ENCODE data around the gene CCDC6. TPM values are rescaled to one million over a fixed set of nuclear protein-coding genes. Genes with fewer than 3 reads are reported as not detected.

CCDC6 gene
- total RNA-seq, 2 donors from 2014 or later: 48.1 to 65.0 TPM

- WGBS: 30% methylated on average over 5 of the region's 5 CpGs
- Histone ChIP-seq H3K36me3 (no peaks in the 10 kb centered on the region), H3K27me3 (replicated peaks; ENCODE audit: insufficient read depth) (no peaks in the 10 kb centered on the region), H3K9me3 (no peaks in the 10 kb centered on the region), H3K4me1 (replicated peaks) (peaks cover 4% of the 10 kb centered on the region), H3K4me3 (no peak overlapping the region), H3K27ac (no peak overlapping the region)
- DNase-seq (ENCODE audit: low spot score): peak; percentile 50
- intact Hi-C loops (cut with DNase I): loop anchor here (10.0 kb wide), 1 partner anchor 340 kb away; no protein-coding TSS in a partner anchor
- TF ChIP-seq CTCF (IDR thresholded peaks at IDR 0.05) (peak in 3 of 4 experiments; percentile 30 to 59 (median 55)), POLR2AphosphoS5 (IDR thresholded peaks at IDR 0.05) (peak; percentile 23), POLR2A (IDR thresholded peaks at IDR 0.05) (no peak)
Observed at GRCh38 chr10:59865101-59865500, 41.3 kb downstream of the CCDC6 start.

GRCh38 chr10:59864141-59864962 is 42.0 kb downstream of the CCDC6 start:
- no peak overlapping the region for H3K27ac ChIP-seq

GRCh38 chr10:59859570-59859969 is 46.8 kb downstream of the CCDC6 start:
- no peak overlapping the region for H3K4me3 ChIP-seq
- WGBS: 98% methylated on average over 6 of the region's 6 CpGs
- intact Hi-C loops (cut with DNase I): no loop called here
- H3K27ac ChIP-seq: no peak overlapping the region
- H3K9me3 ChIP-seq: no peaks in the 10 kb centered on the region
- H3K27me3 ChIP-seq (replicated peaks; ENCODE audit: insufficient read depth): no peaks in the 10 kb centered on the region
- DNase-seq (ENCODE audit: low spot score): no peak
- H3K4me1 ChIP-seq (replicated peaks): no peaks in the 10 kb centered on the region
- TF ChIP-seq CTCF (IDR thresholded peaks at IDR 0.05) (no peak), POLR2A (IDR thresholded peaks at IDR 0.05) (no peak), POLR2AphosphoS5 (IDR thresholded peaks at IDR 0.05) (no peak)
- H3K36me3 ChIP-seq: no peaks in the 10 kb centered on the region

More at GRCh38 chr10:59864141-59864962, 42.0 kb downstream of the CCDC6 start:
- Histone ChIP-seq H3K9me3 (no peaks in the 10 kb centered on the region), H3K36me3 (no peaks in the 10 kb centered on the region), H3K4me3 (no peak overlapping the region), H3K27me3 (replicated peaks; ENCODE audit: insufficient read depth) (no peaks in the 10 kb centered on the region), H3K4me1 (replicated peaks) (peaks cover 4% of the 10 kb centered on the region)
- intact Hi-C loops (cut with DNase I): loop anchor here (10.0 kb wide), 1 partner anchor 340 kb away; no protein-coding TSS in a partner anchor
- no peak for DNase-seq (ENCODE audit: low spot score)
- WGBS: 53% methylated on average over 5 of the region's 5 CpGs
- TF ChIP-seq POLR2AphosphoS5 (IDR thresholded peaks at IDR 0.05) (no peak), CTCF (IDR thresholded peaks at IDR 0.05) (no peak), POLR2A (IDR thresholded peaks at IDR 0.05) (no peak)

DNA sequence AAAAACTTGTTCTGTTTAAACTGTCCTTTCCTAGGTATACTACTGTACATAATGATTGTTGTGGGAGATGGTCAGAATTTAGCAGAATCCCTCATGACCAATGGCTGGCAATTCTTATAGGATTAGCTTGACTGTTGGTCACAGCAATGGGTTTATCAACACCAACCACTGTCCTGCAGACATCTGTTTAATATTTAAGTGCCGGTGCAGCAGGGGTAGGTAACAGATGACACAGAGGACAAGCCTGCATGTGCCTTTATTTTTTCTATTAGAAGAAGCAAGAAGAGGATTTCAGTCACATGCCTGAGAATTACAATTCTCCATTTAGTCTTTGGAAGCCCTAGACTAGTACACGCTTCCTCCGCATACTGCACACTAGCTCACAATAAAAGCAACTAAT is 48.4 kb downstream of the CCDC6 start:
- no peaks in the 10 kb centered on the region for H3K27me3 ChIP-seq (replicated peaks; ENCODE audit: insufficient read depth)
- no peak for DNase-seq (ENCODE audit: low spot score)
- intact Hi-C loops (cut with DNase I): no loop called here
- TF ChIP-seq POLR2AphosphoS5 (IDR thresholded peaks at IDR 0.05) (no peak), POLR2A (IDR thresholded peaks at IDR 0.05) (no peak), CTCF (IDR thresholded peaks at IDR 0.05) (no peak)
- no peak overlapping the region for H3K27ac ChIP-seq
- no peak overlapping the region for H3K4me3 ChIP-seq
- H3K36me3 ChIP-seq: no peaks in the 10 kb centered on the region
- WGBS: 95% methylated on average over 3 of the region's 3 CpGs
- no peaks in the 10 kb centered on the region for H3K9me3 ChIP-seq
- H3K4me1 ChIP-seq (replicated peaks): no peaks in the 10 kb centered on the region

DNA sequence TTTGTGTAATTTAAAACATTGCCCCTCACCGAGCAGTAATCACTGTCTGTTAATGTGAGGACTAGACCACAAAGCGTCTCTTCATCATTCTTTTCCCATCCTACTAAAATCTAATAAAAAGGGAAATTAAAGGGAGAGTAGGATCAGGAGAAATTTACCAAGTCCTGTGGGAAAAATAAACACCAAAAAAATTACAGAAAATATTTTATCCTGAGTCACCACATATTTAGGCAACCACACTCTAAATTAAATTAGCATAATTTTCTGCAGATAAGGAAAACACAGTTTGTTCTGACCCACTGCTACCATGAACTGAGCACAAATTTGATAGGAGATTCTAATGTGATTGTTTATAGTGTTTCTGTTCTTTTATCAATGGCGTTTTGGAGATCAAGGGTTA is 49.3 kb downstream of the CCDC6 start:
- no peaks in the 10 kb centered on the region for H3K36me3 ChIP-seq
- TF ChIP-seq POLR2AphosphoS5 (IDR thresholded peaks at IDR 0.05): no peak
- no peak for TF ChIP-seq CTCF (IDR thresholded peaks at IDR 0.05)
- no peak for TF ChIP-seq POLR2A (IDR thresholded peaks at IDR 0.05)
- H3K27me3 ChIP-seq (replicated peaks; ENCODE audit: insufficient read depth): no peaks in the 10 kb centered on the region
- no peak for DNase-seq (ENCODE audit: low spot score)
- WGBS: 61% methylated on average over 3 of the region's 3 CpGs
- H3K4me3 ChIP-seq: no peak overlapping the region
- H3K27ac ChIP-seq: no peak overlapping the region
- intact Hi-C loops (cut with DNase I): no loop called here
- H3K9me3 ChIP-seq: no peaks in the 10 kb centered on the region
- no peaks in the 10 kb centered on the region for H3K4me1 ChIP-seq (replicated peaks)

Measured in prostate gland (tissue), 2 donors.